ENCODE measurements around the gene IL6R.

IL6R gene

DNA sequence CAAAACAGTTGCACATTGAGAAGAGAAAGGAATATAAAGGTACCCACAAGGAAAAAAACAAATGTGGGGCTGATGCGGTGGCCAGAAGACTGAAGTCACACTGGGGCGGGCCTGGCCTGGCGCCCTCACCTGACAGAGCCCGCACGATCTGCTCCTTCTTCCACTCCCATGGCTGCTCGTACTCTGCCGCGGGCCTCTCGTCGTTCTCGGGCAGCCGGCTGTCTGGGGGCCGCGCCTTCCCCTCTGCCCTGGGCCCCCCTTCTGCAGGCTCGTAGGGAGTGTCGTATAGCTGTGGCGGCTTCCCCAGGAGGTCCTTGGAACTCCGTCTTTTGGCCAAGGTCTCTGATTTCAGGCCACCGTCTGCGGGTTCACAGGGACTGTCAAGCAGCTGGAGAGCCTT is 83.8 kb downstream of the IL6R start:
- peaks cover 3% of the 10 kb centered on the region for H3K27me3 Mint-ChIP-seq
- no peaks in the 10 kb centered on the region for H3K9me3 Mint-ChIP-seq
- no peak overlapping the region for H3K4me3 Mint-ChIP-seq
- no peak overlapping the region for H3K27ac Mint-ChIP-seq
- H3K4me1 Mint-ChIP-seq (ENCODE audit: low read depth), result peaks cover 30% of the 10 kb centered on the region
- H3K36me3 Mint-ChIP-seq (ENCODE audit: low read depth), result no peaks in the 10 kb centered on the region

DNA sequence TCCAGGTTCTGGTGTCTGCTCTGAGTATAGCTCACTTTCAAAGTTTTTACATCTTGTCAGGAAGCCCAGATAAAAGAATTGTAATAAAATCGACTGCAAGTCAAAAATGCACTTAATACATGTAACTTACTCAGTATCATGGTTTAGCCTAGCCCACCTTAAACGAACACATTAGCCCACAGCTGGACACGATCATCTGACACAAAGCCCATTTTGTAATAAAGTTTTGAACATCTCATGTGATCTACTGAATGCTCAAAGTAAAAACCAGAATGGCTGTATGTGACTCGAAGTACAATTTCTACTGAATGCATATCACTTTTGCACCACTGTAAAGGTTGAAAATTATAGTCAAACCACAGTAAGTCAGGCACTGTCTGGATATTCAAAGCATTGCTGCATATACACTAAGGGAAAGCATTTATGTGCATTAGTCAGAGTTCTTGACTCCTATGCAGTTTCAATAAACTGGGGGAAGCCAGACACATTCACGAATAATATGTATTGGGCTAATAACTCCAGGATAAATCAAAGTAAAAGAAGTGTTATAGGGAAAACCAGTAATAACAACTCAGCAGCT is 84.6 kb downstream of the IL6R start:
- no peak overlapping the region for H3K27ac Mint-ChIP-seq
- peaks cover 31% of the 10 kb centered on the region for H3K4me1 Mint-ChIP-seq (ENCODE audit: low read depth)
- peaks cover 3% of the 10 kb centered on the region for H3K27me3 Mint-ChIP-seq
- H3K4me3 Mint-ChIP-seq, result no peak overlapping the region
- no peaks in the 10 kb centered on the region for H3K9me3 Mint-ChIP-seq
- no peaks in the 10 kb centered on the region for H3K36me3 Mint-ChIP-seq (ENCODE audit: low read depth)

DNA sequence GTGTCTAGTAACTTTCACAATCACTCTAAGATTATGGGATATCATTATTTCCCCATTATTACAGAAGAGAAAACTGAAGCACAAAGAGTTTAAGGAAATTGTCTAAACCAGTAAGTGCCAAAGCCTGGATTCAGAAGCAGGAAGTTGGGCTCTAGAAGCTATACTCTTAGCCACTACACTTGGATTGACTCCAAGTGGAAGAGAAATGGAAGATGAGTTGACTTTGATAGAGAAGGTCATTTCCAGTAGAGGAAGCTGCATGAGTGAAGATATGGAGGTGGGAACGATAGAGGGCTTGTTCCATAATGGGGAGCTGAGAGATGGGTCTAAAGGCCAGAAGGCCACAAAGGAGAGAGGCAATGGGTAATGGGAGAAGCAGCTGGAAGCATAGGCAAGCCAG is 85.2 kb downstream of the IL6R start:
- Mint-ChIP-seq H3K9me3 (no peaks in the 10 kb centered on the region), H3K4me3 (no peak overlapping the region), H3K27ac (no peak overlapping the region), H3K27me3 (peaks cover 3% of the 10 kb centered on the region), H3K4me1 (ENCODE audit: low read depth) (peaks cover 33% of the 10 kb centered on the region), H3K36me3 (ENCODE audit: low read depth) (no peaks in the 10 kb centered on the region)

DNA sequence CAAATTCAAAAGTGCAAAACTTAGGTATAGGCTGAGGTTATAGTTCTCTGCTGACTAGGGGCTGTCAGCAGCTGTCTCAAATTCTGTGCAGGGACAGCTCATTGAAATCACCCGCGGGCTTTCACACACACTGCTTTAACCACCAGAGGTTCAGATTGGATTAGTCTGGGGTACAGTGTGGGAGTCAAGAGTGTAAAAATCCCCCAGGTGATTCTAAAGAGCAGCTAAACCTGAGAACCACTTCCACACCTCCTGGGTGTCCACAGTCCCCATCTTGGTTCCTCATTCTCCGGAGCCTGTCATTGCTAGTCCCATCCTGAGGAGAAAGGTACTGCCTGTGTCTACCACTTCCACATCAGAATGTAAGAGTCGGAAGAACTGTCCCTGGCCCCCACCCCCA is 87.0 kb downstream of the IL6R start:
- H3K27me3 Mint-ChIP-seq, result peaks cover 3% of the 10 kb centered on the region
- no peak overlapping the region for H3K4me3 Mint-ChIP-seq
- no peaks in the 10 kb centered on the region for H3K36me3 Mint-ChIP-seq (ENCODE audit: low read depth)
- H3K27ac Mint-ChIP-seq, result no peak overlapping the region
- no peaks in the 10 kb centered on the region for H3K9me3 Mint-ChIP-seq
- peaks cover 48% of the 10 kb centered on the region for H3K4me1 Mint-ChIP-seq (ENCODE audit: low read depth)

DNA sequence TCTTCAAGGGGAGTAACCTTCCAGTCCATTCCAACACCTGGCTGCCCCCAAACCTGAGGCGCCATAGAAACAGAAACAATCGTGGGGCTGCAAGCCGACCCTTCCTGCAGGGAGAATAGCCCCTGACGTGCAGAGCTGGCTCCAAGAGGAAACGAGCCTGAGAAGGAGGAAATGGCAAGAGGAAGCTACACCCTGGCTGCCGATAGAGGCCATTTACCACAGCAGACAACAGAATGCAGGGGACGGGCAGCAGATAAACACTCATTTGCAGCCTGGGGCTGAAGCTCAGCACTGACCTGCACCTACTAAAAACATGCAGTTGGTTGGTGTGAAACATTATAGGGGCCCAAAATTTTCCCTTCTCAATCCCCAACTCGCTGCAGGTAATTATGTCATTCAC is 88.1 kb downstream of the IL6R start:
- Mint-ChIP-seq H3K27me3 (peaks cover 3% of the 10 kb centered on the region), H3K27ac (no peak overlapping the region), H3K4me3 (no peak overlapping the region), H3K4me1 (ENCODE audit: low read depth) (peaks cover 54% of the 10 kb centered on the region), H3K9me3 (no peaks in the 10 kb centered on the region), H3K36me3 (ENCODE audit: low read depth) (no peaks in the 10 kb centered on the region)

DNA sequence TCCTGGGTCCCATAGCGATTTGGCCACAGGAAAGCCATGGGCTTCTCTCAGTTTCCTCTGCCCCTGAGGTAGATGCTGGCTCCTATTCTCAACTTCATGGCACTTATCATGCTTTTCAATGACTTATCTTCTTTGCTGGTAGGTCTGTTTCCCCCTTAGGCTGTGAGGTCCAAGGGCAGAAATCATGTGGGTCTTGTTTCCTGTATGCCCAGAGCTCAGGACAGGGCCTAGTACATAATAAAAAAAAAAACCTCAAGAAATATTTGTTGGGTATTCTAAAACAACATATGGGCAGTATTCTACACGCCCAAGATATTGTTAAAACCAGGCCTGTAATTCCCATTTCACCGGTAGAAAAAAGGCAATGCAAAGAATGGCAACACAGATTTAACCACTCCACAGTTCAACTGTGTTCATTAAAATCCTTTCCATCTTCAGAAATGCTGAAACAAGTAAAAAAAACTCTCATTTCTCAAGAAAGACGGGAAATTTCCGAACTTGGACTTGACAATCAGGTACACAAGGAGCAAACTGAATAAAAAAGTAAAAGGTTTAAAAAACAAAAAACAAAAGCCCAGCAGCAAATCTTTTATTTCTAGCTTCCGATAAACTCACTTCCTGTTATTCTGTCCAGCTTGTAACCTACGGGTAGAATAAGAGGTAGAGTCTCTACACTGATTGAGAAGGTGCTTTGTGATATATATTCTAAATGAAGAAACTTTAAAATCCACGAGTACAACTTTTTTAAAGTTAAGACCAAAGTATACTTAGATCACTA is 90.5 kb downstream of the IL6R start:
- Mint-ChIP-seq H3K27me3 (peaks cover 14% of the 10 kb centered on the region), H3K4me3 (no peak overlapping the region), H3K27ac (no peak overlapping the region), H3K4me1 (ENCODE audit: low read depth) (peaks cover 55% of the 10 kb centered on the region), H3K36me3 (ENCODE audit: low read depth) (no peaks in the 10 kb centered on the region), H3K9me3 (no peaks in the 10 kb centered on the region)

DNA sequence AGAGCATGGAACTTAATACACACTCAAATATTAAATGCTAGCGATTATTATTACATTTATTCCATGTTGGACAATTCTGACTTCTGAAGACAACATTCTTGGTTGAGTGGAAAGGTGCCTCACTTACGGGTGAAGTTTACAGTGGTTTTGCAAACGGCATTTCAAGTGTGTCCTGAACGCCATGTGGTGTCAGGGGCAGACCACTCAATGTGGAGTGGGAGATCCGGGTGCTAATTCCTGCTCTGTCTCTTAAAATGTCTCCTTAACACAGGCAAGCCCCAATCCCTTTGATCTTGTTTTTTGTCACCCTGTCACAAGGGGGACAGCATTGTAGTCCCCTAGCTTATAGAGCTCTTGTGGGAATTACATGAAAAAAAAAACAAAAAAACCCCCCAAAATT is 91.2 kb downstream of the IL6R start:
- Mint-ChIP-seq H3K4me3 (no peak overlapping the region), H3K36me3 (ENCODE audit: low read depth) (no peaks in the 10 kb centered on the region), H3K27me3 (peaks cover 21% of the 10 kb centered on the region), H3K4me1 (ENCODE audit: low read depth) (peaks cover 55% of the 10 kb centered on the region), H3K9me3 (no peaks in the 10 kb centered on the region), H3K27ac (no peak overlapping the region)

DNA sequence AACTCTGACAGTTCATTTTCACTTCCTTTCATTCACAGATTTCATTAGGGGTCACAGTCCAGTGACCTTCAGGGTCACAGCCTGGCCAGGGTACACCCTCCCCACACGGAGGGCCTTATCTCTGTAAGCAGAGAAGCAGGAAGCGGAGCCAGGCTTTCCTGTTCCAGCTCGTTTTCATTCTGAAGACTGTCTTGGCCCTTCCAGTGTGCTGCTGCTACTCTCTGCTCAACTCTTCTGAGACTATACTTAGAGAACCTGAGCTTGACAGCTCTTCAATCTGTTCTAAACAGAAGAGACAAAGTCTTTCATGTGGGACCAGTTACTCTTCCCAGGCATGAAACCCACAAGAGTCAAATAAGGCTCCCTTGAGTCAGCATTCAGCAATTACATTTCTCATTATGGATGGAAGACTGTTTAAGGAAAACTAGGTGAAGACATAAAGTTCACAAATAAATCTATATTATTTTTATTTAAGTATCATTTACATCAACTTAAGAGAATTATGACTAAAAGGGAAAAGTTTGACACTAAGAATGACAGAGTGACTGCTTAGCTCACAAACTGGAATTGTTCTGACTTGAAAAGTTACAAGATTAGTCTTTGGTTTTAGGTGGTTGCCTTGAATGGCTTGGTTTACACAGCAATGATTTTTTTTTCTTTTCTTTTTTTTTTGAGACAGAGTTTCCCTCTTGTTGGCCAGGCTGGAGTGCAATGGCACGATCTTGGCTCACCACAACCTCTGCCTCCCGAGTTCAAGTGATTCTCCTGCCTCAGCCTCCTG is 92.1 kb downstream of the IL6R start:
- peaks cover 22% of the 10 kb centered on the region for H3K27me3 Mint-ChIP-seq
- H3K36me3 Mint-ChIP-seq (ENCODE audit: low read depth), result no peaks in the 10 kb centered on the region
- H3K4me1 Mint-ChIP-seq (ENCODE audit: low read depth), result peaks cover 46% of the 10 kb centered on the region
- H3K9me3 Mint-ChIP-seq, result no peaks in the 10 kb centered on the region
- H3K27ac Mint-ChIP-seq, result peak overlapping the region; percentile 26
- no peak overlapping the region for H3K4me3 Mint-ChIP-seq

DNA sequence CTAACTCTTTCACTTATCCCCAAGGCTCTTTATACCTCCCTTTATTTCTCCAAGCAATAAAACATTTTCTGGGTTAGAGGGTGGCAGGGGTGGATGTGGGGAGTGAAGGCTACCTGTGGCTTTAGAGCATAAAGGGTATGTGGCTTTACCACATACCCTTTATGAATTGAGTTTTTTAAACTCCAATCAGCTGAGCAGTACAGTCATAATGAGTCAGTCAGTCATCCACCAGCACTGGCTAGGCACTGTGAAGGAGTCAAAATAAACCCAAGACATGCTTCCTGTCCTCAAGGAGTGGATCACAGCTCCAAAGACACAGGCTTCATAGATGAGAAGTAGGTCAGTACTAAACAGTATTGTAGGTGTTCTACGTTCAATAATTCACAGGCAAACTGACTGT is 94.3 kb downstream of the IL6R start:
- Mint-ChIP-seq H3K4me3 (no peak overlapping the region), H3K36me3 (ENCODE audit: low read depth) (no peaks in the 10 kb centered on the region), H3K9me3 (no peaks in the 10 kb centered on the region), H3K4me1 (ENCODE audit: low read depth) (peaks cover 28% of the 10 kb centered on the region), H3K27ac (no peak overlapping the region), H3K27me3 (peaks cover 31% of the 10 kb centered on the region)

DNA sequence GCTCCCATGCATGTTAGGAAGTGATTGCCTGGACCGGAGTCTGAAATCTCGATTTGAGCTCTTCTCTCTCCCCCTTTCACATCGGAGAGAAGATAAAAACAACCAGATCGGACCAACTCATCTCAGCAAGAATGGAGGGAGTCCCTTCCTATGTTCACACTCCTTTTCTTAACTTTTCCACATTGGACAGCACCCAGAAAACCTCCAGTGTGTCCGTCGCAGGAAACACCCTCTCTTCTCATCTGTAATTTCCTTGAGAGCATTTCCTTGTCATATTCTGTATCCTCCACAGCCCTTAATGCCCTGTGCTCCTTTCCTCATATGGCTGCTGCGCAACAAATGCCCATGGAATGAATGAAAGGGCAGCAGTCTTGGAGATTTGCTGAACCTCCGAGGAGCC is 95.4 kb downstream of the IL6R start:
- no peak overlapping the region for H3K4me3 Mint-ChIP-seq
- peaks cover 24% of the 10 kb centered on the region for H3K4me1 Mint-ChIP-seq (ENCODE audit: low read depth)
- H3K9me3 Mint-ChIP-seq, result no peaks in the 10 kb centered on the region
- H3K27ac Mint-ChIP-seq, result no peak overlapping the region
- no peaks in the 10 kb centered on the region for H3K36me3 Mint-ChIP-seq (ENCODE audit: low read depth)
- H3K27me3 Mint-ChIP-seq, result peaks cover 41% of the 10 kb centered on the region

DNA sequence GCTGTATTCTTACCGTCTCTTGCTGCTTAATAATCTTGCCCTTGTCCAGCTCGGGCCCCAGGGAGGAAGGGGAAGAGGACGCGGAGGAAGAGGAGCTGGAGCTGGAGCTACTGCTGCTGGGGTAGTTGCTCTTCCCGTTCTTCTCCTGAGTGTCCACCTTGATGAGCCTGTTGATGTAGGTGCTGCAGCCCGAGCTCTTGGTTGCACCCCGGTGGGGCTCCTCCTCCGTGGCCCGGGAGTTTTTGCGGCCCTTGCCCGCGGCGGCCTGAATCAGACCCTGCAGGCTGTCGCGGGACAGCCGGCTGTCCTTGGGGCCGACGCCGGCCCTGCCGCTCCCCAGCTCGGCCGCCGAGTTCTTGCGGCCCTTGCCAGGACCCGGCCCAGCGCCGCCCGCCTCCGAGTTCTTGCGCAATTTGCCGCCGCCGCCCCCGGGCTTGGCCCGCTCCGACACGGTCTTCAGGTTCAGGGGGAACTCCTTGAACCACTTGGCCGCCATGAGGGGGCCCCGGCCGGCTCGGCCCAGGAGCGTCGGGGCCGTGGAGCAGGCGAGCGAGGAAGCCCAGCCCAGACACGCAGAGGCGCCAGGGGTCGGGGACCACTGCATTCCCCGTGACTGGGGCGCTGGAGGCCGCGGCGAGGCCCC is 96.4 kb downstream of the IL6R start:
- no peaks in the 10 kb centered on the region for H3K9me3 Mint-ChIP-seq
- no peak overlapping the region for H3K27ac Mint-ChIP-seq
- peaks cover 48% of the 10 kb centered on the region for H3K27me3 Mint-ChIP-seq
- H3K4me1 Mint-ChIP-seq (ENCODE audit: low read depth), result peaks cover 17% of the 10 kb centered on the region
- H3K36me3 Mint-ChIP-seq (ENCODE audit: low read depth), result no peaks in the 10 kb centered on the region
- H3K4me3 Mint-ChIP-seq, result no peak overlapping the region

DNA sequence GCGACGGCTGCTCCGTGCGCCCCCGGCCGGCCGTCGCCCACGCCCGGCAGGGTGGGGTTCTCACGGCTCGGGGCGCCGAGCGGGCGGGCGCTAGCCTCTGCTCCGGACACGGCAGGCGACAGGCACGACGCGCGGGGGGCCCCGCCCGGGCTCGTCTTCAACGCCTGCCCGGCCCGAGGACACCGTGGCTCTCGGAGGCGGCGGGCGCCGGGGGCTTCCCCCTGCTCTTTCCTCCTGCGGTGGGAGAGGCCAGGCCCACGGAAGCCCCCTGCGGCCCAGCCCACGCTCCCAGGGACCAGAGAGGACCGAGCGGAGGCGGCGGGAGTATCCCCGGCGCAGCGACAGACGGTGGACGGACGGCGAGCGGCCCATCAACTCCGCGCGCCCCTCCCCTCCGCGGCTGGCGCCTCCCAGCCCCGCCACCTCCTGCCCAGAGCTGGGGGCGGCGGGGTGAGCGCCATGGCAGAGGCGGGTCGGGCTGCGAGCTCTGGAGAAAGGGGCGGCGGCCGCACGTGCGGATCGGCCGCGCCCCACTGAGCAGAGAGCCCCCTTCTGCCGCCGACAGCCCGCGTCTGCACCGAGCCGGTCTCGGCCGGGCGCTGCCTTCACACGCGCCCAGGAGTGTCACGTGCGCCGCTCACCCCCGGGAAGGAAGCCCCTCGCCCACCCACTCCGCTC is 97.1 kb downstream of the IL6R start, which contains the start of the genes SHE and TDRD10:
Gene SHE (minus strand): TSS at position 347 of the 678 bp plus-strand sequence. CDS start 386 bp downstream, outside the sequence.
Gene TDRD10 (plus strand): TSS at position 154 of the 678 bp plus-strand sequence. CDS start 4,685 bp downstream, outside the sequence.
- Mint-ChIP-seq H3K4me1 (ENCODE audit: low read depth) (peaks cover 10% of the 10 kb centered on the region), H3K9me3 (no peaks in the 10 kb centered on the region), H3K27ac (no peak within 1 kb of the TSS), H3K27me3 (peaks cover 48% of the 10 kb centered on the region), H3K4me3 (peak within 1 kb of the TSS; percentile 35), H3K36me3 (ENCODE audit: low read depth) (no peaks in the 10 kb centered on the region)

DNA sequence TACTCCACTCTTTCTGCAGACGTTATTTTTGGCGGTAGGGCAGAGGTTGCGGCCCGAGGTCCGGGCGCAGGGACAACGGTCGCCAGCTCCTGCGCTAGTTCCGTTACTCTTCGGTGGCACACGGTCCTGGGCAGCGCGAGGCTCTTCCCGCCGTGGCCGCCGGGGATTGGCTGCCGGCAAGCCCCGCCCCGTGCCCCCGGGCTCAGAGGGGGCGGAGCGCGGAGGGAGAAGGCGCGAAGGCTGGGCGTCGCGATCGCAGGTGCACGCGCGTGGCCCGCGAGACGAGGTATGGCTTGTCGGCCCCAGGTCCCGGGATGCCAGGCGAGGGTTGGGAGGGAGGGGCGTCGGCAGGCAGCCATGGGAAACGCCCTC is 97.6 kb downstream of the IL6R start:
- peak overlapping the region; percentile 35 for H3K4me3 Mint-ChIP-seq
- no peak overlapping the region for H3K27ac Mint-ChIP-seq

DNA sequence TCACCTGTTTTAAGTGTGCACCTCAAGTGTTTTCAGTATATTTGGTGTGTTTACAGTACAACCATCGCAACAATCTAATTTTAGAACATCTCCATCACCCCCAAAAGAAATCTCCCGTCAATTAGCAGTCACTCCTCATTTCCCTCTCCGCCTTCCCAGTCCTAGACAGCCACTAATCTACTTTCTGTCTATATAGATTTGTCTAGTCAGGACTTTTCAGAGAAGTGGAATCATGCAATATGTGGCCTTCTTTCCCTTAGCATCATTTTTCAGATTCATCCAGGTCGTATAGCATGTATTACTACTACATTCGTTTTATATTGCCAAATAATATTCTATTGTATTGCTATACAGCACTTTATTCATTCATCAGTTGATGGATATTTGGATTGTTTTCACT is 98.8 kb downstream of the IL6R start:
- no peaks in the 10 kb centered on the region for H3K36me3 Mint-ChIP-seq (ENCODE audit: low read depth)
- peaks cover 58% of the 10 kb centered on the region for H3K27me3 Mint-ChIP-seq
- peak overlapping the region; percentile 0 for H3K4me3 Mint-ChIP-seq
- H3K27ac Mint-ChIP-seq, result no peak overlapping the region
- H3K9me3 Mint-ChIP-seq, result no peaks in the 10 kb centered on the region
- peaks cover 5% of the 10 kb centered on the region for H3K4me1 Mint-ChIP-seq (ENCODE audit: low read depth)

More for the DNA sequence above, 97.6 kb downstream of the IL6R start:
- H3K36me3 Mint-ChIP-seq (ENCODE audit: low read depth), result no peaks in the 10 kb centered on the region
- no peaks in the 10 kb centered on the region for H3K9me3 Mint-ChIP-seq
- peaks cover 54% of the 10 kb centered on the region for H3K27me3 Mint-ChIP-seq
- H3K4me1 Mint-ChIP-seq (ENCODE audit: low read depth), result peaks cover 5% of the 10 kb centered on the region

Measured in stimulated activated naive CD8-positive, alpha-beta T cell treated with anti-CD3 and anti-CD28 coated beads, Interleukin-15, Interleukin-2, amounts not matched to agents 100 ng/mL and 50 ng/mL, for 24 hours (primary cell).